WTC11 (cell line): ENCODE measurements around the gene DDN. TPM values are rescaled to one million over a fixed set of nuclear protein-coding genes. Genes with fewer than 3 reads are reported as not detected.

Source experiments
- ATAC-seq: fragments of 200-7000 bp; cut with Tn5 transposase; 2 replicates; pipeline ENCODE4 v1.10.0; 2021; ENCODE audit warnings: mild to moderate bottlenecking, moderate library complexity
- CTCF ChIA-PET: fragments of 300-600 bp; sonication (Branson Sonifier 250); formaldehyde crosslinking; loops from one replicate; lab custom pipeline; 2021; ENCODE audit warnings: antibody characterized with exemption; lab: Charles Lee
- POLR2A ChIA-PET: fragments of 350-600 bp; sonication (Branson Sonifier 250); formaldehyde crosslinking; loops from one replicate; lab custom pipeline; 2021; ENCODE audit warnings: antibody characterized with exemption; lab: Charles Lee
- DNase-seq: peaks from one replicate; pipeline ENCODE4 v3.0.0; 2021; ENCODE audit warnings: low spot score
- H3K27ac Mint-ChIP-seq: 2 replicates; pipeline ENCODE4 v1.8.0; 2021; ENCODE audit warnings: mixed read lengths
- H3K27me3 Mint-ChIP-seq: 2 replicates; pipeline ENCODE4 v1.8.0; 2021; ENCODE audit warnings: low read depth, mild to moderate bottlenecking, moderate library complexity, mixed read lengths
- H3K36me3 Mint-ChIP-seq: 2 replicates; pipeline ENCODE4 v1.8.0; 2021; ENCODE audit warnings: mixed read lengths
- H3K4me1 Mint-ChIP-seq: 2 replicates; pipeline ENCODE4 v1.8.0; 2022; ENCODE audit warnings: mixed read lengths
- H3K4me3 Mint-ChIP-seq: 2 replicates; pipeline ENCODE4 v1.8.0; 2021; ENCODE audit warnings: mild to moderate bottlenecking, moderate library complexity, mixed read lengths
- H3K9me3 Mint-ChIP-seq: 2 replicates; pipeline ENCODE4 v1.8.0; 2021; ENCODE audit warnings: mixed read lengths
- CREM ChIP-seq: sonication (generic); formaldehyde crosslinking; IDR thresholded peaks from 2 replicates; pipeline ENCODE4 v1.8.1; 2022; ENCODE audit warnings: mild to moderate bottlenecking, missing genetic modification reagents, moderate library complexity
- ELF4 ChIP-seq: sonication (generic); formaldehyde crosslinking; IDR thresholded peaks from 2 replicates; pipeline ENCODE4 v1.8.1; 2022; ENCODE audit warnings: low read depth, mild to moderate bottlenecking, moderate library complexity, missing genetic modification reagents
- FOXP1 ChIP-seq: sonication (generic); formaldehyde crosslinking; IDR thresholded peaks from 2 replicates; pipeline ENCODE4 v1.8.0; 2022; ENCODE audit warnings: missing genetic modification reagents, mild to moderate bottlenecking, moderate library complexity, borderline replicate concordance
- GRHL2 ChIP-seq: fragments of 250-450 bp; sonication (Bioruptor Pico); IDR thresholded peaks from 2 replicates; pipeline ENCODE4 v1.8.0; 2022; ENCODE audit warnings: mild to moderate bottlenecking, moderate library complexity; ENCODE audit not compliant: insufficient replicate concordance, severe bottlenecking
- NFE2L1 ChIP-seq: sonication (generic); formaldehyde crosslinking; IDR thresholded peaks from 2 replicates; pipeline ENCODE4 v1.8.1; 2023; ENCODE audit warnings: missing genetic modification reagents
- OVOL2 ChIP-seq: fragments of 250-450 bp; sonication (Bioruptor Pico); IDR thresholded peaks from 2 replicates; pipeline ENCODE4 v1.9.0; 2021; ENCODE audit warnings: mild to moderate bottlenecking, borderline replicate concordance
- SMAD3 ChIP-seq: sonication (generic); formaldehyde crosslinking; IDR thresholded peaks from 2 replicates; pipeline ENCODE4 v1.8.0; 2022; ENCODE audit warnings: missing genetic modification reagents, mild to moderate bottlenecking, borderline replicate concordance
- TP53 ChIP-seq: sonication (generic); formaldehyde crosslinking; IDR thresholded peaks from 2 replicates; pipeline ENCODE4 v1.8.1; 2023; ENCODE audit warnings: mild to moderate bottlenecking, missing genetic modification reagents
- ZNF263 ChIP-seq: sonication (generic); formaldehyde crosslinking; IDR thresholded peaks from 2 replicates; pipeline ENCODE4 v1.8.1; 2022; ENCODE audit warnings: low read depth, mild to moderate bottlenecking, moderate library complexity, missing genetic modification reagents
- ZNF416 ChIP-seq: fragments of 250-450 bp; sonication (Bioruptor Pico); IDR thresholded peaks from 2 replicates; pipeline ENCODE4 v1.9.0; 2021; ENCODE audit warnings: mild to moderate bottlenecking, inconsistent platforms
- ZNF671 ChIP-seq: fragments of 250-450 bp; sonication (Bioruptor Pico); IDR thresholded peaks from 2 replicates; pipeline ENCODE4 v1.8.0; 2021; ENCODE audit warnings: mild to moderate bottlenecking
- total RNA-seq: library from RNA; stranded (reverse); gene quantifications from 3 replicates; pipeline ENCODE4 v1.2.3, GENCODE V29; 2021
- TF ChIP-seq, protein P1 (sequence below): fragments of 250-450 bp; sonication (Bioruptor Pico); IDR thresholded peaks from 2 replicates; pipeline ENCODE4 v1.9.0; 2021; ENCODE audit warnings: mild to moderate bottlenecking
- TF ChIP-seq, protein P2 (sequence below): sonication (generic); formaldehyde crosslinking; IDR thresholded peaks from 2 replicates; pipeline ENCODE4 v1.8.1; 2023; ENCODE audit warnings: mild to moderate bottlenecking, missing genetic modification reagents, moderate library complexity
- TF ChIP-seq, protein P3 (sequence below): sonication (generic); formaldehyde crosslinking; IDR thresholded peaks from 2 replicates; pipeline ENCODE4 v1.8.1; 2023; ENCODE audit warnings: mild to moderate bottlenecking, missing genetic modification reagents, moderate library complexity
- TF ChIP-seq, protein P4 (sequence below): sonication (generic); formaldehyde crosslinking; IDR thresholded peaks from 2 replicates; pipeline ENCODE4 v1.8.1; 2022; ENCODE audit warnings: low read depth, mild to moderate bottlenecking, moderate library complexity, missing genetic modification reagents, borderline replicate concordance
- TF ChIP-seq, protein P5 (sequence below): fragments of 250-450 bp; sonication (Bioruptor Pico); IDR thresholded peaks from 2 replicates; pipeline ENCODE4 v2.1.2; 2022; ENCODE audit warnings: mild to moderate bottlenecking, moderate library complexity
- TF ChIP-seq, protein P6 (sequence below): sonication (generic); formaldehyde crosslinking; IDR thresholded peaks from 2 replicates; pipeline ENCODE4 v1.8.1; 2023; ENCODE audit warnings: mild to moderate bottlenecking, moderate library complexity, missing genetic modification reagents
- TF ChIP-seq, protein P7 (sequence below): sonication (generic); formaldehyde crosslinking; conservative IDR thresholded peaks from 2 replicates; pipeline ENCODE4 v1.8.1; 2023; ENCODE audit warnings: mild to moderate bottlenecking, low read depth, missing genetic modification reagents, moderate library complexity
- TF ChIP-seq, protein P8 (sequence below): sonication (generic); formaldehyde crosslinking; IDR thresholded peaks from 2 replicates; pipeline ENCODE4 v1.8.1; 2022; ENCODE audit warnings: mild to moderate bottlenecking, moderate library complexity, missing genetic modification reagents
- TF ChIP-seq, protein P9 (sequence below): fragments of 200-600 bp; IDR thresholded peaks from 2 replicates; pipeline ENCODE4 v1.8.0; 2022; ENCODE audit warnings: antibody characterized with exemption

The DDN gene
- total RNA-seq, 1 experiment from 2014 or later = 0.33 TPM

DNA sequence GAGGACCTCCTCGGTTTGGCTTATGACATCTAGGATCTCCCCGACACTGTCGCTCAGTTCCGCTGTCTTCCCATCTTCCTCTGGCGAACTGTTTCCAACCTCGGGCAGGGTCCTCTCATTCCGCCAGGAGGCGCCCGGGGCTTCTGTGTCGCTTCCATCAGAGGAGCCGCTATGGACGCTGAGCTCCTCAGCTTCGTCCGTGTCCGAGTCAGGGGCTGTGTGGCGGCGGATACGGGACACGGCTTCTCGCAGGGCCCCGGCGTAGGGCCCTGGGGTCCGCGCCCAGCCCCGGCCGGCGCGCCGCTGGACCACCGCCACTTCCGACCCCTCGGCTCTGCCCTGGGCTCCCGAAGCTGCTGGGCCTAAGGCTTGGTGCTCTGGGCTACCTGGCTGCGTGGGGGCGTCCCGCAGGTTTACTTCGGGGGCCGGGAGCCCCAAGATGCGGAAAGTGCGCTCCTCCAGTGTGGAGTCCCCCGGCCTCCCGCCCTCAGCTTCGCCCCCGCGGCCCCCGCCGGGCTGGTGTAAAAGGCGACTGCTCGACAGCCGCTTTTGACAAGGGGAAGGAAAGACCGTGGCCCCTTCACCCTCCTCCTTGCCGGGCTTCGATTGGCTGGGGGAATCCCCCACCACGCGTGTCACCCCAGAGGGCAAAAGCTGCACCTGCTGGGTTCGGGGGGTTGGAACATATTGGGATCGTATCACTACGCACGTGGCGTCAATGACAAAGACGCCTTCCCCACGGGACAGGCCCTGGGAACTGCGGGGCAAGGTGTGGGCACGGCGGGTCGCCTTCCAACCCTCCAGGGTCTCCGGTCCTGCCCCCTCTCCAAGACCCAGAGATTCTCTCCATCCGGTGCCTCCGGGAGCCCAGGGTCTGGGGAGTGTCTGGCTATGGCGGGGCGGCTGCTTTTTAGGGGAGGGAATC, 2.1 kb downstream of the DDN start:
- peaks cover 2% of the 10 kb centered on the region for H3K36me3 Mint-ChIP-seq
- H3K4me3 Mint-ChIP-seq = peak overlapping the region; percentile 64
- no peak overlapping the region for H3K27ac Mint-ChIP-seq
- ChIA-PET CTCF (interaction anchor here (0.6 to 11.9 kb wide), 61 partner anchors 8 to 1209 kb away, joined by 3 to 237 read pairs (median 6); partner anchors contain the start of genes ADCY6, ARF3, C1QL4 and CACNB3), POLR2A (interaction anchor here (0.6 to 1.0 kb wide), 6 partner anchors 17 to 300 kb away, joined by 3 to 8 read pairs (median 3); partner anchors contain the start of genes ARF3 and PRKAG1)
- H3K4me1 Mint-ChIP-seq = peaks cover 18% of the 10 kb centered on the region
- peaks cover 89% of the 10 kb centered on the region for H3K27me3 Mint-ChIP-seq
- H3K9me3 Mint-ChIP-seq = no peaks in the 10 kb centered on the region
- peak; percentile 85 for DNase-seq
- ATAC-seq = peak; percentile 43
- TF ChIP-seq, protein P1, sequence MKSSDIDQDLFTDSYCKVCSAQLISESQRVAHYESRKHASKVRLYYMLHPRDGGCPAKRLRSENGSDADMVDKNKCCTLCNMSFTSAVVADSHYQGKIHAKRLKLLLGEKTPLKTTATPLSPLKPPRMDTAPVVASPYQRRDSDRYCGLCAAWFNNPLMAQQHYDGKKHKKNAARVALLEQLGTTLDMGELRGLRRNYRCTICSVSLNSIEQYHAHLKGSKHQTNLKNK (CRISPR knock-in tag) = no peak
- TF ChIP-seq, protein P2, sequence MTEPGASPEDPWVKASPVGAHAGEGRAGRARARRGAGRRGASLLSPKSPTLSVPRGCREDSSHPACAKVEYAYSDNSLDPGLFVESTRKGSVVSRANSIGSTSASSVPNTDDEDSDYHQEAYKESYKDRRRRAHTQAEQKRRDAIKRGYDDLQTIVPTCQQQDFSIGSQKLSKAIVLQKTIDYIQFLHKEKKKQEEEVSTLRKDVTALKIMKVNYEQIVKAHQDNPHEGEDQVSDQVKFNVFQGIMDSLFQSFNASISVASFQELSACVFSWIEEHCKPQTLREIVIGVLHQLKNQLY (CRISPR knock-in tag) = no peak
- TF ChIP-seq, protein P3, sequence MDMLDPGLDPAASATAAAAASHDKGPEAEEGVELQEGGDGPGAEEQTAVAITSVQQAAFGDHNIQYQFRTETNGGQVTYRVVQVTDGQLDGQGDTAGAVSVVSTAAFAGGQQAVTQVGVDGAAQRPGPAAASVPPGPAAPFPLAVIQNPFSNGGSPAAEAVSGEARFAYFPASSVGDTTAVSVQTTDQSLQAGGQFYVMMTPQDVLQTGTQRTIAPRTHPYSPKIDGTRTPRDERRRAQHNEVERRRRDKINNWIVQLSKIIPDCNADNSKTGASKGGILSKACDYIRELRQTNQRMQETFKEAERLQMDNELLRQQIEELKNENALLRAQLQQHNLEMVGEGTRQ (CRISPR knock-in tag) = no peak
- TF ChIP-seq CREM (0 out of 2 replicates have a peak, but pooled peaks have one; percentile 42), NFE2L1 (CRISPR knock-in tag) (no peak), ZNF263 (CRISPR knock-in tag) (no peak), FOXP1 (CRISPR knock-in tag) (no peak), ELF4 (CRISPR knock-in tag) (no peak), GRHL2 (CRISPR knock-in tag) (no peak), ZNF416 (no peak), TP53 (CRISPR knock-in tag) (0 out of 2 replicates have a peak, but pooled peaks have one; percentile 33), ZNF671 (no peak), SMAD3 (CRISPR knock-in tag) (no peak), OVOL2 (CRISPR knock-in tag) (no peak)
- TF ChIP-seq, protein P4, sequence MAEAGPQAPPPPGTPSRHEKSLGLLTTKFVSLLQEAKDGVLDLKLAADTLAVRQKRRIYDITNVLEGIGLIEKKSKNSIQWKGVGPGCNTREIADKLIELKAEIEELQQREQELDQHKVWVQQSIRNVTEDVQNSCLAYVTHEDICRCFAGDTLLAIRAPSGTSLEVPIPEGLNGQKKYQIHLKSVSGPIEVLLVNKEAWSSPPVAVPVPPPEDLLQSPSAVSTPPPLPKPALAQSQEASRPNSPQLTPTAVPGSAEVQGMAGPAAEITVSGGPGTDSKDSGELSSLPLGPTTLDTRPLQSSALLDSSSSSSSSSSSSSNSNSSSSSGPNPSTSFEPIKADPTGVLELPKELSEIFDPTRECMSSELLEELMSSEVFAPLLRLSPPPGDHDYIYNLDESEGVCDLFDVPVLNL = no peak
- TF ChIP-seq, protein P5, sequence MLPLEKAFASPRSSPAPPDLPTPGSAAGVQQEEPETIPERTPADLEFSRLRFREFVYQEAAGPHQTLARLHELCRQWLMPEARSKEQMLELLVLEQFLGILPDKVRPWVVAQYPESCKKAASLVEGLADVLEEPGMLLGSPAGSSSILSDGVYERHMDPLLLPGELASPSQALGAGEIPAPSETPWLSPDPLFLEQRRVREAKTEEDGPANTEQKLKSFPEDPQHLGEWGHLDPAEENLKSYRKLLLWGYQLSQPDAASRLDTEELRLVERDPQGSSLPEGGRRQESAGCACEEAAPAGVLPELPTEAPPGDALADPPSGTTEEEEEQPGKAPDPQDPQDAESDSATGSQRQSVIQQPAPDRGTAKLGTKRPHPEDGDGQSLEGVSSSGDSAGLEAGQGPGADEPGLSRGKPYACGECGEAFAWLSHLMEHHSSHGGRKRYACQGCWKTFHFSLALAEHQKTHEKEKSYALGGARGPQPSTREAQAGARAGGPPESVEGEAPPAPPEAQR (CRISPR knock-in tag) = no peak
- TF ChIP-seq, protein P6, sequence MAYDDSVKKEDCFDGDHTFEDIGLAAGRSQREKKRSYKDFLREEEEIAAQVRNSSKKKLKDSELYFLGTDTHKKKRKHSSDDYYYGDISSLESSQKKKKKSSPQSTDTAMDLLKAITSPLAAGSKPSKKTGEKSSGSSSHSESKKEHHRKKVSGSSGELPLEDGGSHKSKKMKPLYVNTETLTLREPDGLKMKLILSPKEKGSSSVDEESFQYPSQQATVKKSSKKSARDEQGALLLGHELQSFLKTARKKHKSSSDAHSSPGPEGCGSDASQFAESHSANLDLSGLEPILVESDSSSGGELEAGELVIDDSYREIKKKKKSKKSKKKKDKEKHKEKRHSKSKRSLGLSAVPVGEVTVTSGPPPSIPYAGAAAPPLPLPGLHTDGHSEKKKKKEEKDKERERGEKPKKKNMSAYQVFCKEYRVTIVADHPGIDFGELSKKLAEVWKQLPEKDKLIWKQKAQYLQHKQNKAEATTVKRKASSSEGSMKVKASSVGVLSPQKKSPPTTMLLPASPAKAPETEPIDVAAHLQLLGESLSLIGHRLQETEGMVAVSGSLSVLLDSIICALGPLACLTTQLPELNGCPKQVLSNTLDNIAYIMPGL (CRISPR knock-in tag) = peak; percentile 51; the same call in 1 of the 2 replicates
- TF ChIP-seq, protein P7, sequence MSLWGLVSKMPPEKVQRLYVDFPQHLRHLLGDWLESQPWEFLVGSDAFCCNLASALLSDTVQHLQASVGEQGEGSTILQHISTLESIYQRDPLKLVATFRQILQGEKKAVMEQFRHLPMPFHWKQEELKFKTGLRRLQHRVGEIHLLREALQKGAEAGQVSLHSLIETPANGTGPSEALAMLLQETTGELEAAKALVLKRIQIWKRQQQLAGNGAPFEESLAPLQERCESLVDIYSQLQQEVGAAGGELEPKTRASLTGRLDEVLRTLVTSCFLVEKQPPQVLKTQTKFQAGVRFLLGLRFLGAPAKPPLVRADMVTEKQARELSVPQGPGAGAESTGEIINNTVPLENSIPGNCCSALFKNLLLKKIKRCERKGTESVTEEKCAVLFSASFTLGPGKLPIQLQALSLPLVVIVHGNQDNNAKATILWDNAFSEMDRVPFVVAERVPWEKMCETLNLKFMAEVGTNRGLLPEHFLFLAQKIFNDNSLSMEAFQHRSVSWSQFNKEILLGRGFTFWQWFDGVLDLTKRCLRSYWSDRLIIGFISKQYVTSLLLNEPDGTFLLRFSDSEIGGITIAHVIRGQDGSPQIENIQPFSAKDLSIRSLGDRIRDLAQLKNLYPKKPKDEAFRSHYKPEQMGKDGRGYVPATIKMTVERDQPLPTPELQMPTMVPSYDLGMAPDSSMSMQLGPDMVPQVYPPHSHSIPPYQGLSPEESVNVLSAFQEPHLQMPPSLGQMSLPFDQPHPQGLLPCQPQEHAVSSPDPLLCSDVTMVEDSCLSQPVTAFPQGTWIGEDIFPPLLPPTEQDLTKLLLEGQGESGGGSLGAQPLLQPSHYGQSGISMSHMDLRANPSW (CRISPR knock-in tag) = no peak
- TF ChIP-seq, protein P8, sequence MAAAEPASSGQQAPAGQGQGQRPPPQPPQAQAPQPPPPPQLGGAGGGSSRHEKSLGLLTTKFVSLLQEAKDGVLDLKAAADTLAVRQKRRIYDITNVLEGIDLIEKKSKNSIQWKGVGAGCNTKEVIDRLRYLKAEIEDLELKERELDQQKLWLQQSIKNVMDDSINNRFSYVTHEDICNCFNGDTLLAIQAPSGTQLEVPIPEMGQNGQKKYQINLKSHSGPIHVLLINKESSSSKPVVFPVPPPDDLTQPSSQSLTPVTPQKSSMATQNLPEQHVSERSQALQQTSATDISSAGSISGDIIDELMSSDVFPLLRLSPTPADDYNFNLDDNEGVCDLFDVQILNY (CRISPR knock-in tag) = 0 out of 2 replicates have a peak, but pooled peaks have one; percentile 38
- TF ChIP-seq, protein P9, sequence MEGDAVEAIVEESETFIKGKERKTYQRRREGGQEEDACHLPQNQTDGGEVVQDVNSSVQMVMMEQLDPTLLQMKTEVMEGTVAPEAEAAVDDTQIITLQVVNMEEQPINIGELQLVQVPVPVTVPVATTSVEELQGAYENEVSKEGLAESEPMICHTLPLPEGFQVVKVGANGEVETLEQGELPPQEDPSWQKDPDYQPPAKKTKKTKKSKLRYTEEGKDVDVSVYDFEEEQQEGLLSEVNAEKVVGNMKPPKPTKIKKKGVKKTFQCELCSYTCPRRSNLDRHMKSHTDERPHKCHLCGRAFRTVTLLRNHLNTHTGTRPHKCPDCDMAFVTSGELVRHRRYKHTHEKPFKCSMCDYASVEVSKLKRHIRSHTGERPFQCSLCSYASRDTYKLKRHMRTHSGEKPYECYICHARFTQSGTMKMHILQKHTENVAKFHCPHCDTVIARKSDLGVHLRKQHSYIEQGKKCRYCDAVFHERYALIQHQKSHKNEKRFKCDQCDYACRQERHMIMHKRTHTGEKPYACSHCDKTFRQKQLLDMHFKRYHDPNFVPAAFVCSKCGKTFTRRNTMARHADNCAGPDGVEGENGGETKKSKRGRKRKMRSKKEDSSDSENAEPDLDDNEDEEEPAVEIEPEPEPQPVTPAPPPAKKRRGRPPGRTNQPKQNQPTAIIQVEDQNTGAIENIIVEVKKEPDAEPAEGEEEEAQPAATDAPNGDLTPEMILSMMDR = peak; percentile 45
